A549 (cell line): ENCODE data around the gene GSG1L. TPM values are rescaled to one million over a fixed set of nuclear protein-coding genes. Genes with fewer than 3 reads are reported as not detected.

Source experiments
- ATAC-seq, 2 experiments: fragments of 200-7000 bp in 1 of 2; fragments of >200 bp in 1 of 2; cut with Nextera tagmentation in 1 of 2; cut with Tn5 transposase in 1 of 2; 3 replicates each; pipeline versions ENCODE4 v1.8.0 to v1.9.1; 2018 to 2020; ENCODE audit warnings: mild to moderate bottlenecking in 1 of 2, moderate library complexity in 1 of 2
- CTCF ChIA-PET: fragments of 300-600 bp; sonication (Branson Sonifier 250); formaldehyde crosslinking; extraction: SDS; loops from one replicate; lab custom pipeline; 2021; ENCODE audit warnings: antibody characterized with exemption, inconsistent platforms; lab: Yijun Ruan, JAX
- POLR2A ChIA-PET: fragments of 350-600 bp; formaldehyde crosslinking; extraction: SDS; loops from one replicate; lab custom pipeline; 2021; ENCODE audit warnings: antibody characterized with exemption, inconsistent platforms; lab: Yijun Ruan, JAX
- DNase-seq, 2 experiments: peaks; one replicate each; pipeline versions ENCODE4 v3.0.0 to v3.0.0-alpha.2; 2011 to 2016; ENCODE audit warnings: low read depth in 1 of 2, low spot score in 1 of 2
- FAIRE-seq: peaks from 2 replicates; lab custom pipeline; 2011; peaks lifted over from hg19 to GRCh38; lab: Jason Lieb, UNC
- H3K27ac ChIP-seq, 2 experiments: fragments of >200 bp; sonication (Bioruptor Twin); formaldehyde crosslinking; 3 replicates each; pipeline ENCODE4 v1.5.1; 2016 to 2017
- H3K4me1 ChIP-seq: fragments of >200 bp; sonication (Bioruptor Twin); formaldehyde crosslinking; 3 replicates; pipeline ENCODE4 v1.6.1; 2016
- H3K4me2 ChIP-seq: fragments of >200 bp; sonication (Bioruptor Twin); formaldehyde crosslinking; 3 replicates; pipeline ENCODE4 v1.6.1; 2016
- H3K4me3 ChIP-seq: fragments of >200 bp; sonication (Bioruptor Twin); formaldehyde crosslinking; 3 replicates; pipeline ENCODE4 v1.5.1; 2016
- H3K9me3 ChIP-seq: fragments of >200 bp; sonication (Bioruptor Twin); formaldehyde crosslinking; 3 replicates; pipeline ENCODE4 v1.6.1; 2016
- BHLHE40 ChIP-seq: IDR thresholded peaks from 2 replicates; pipeline ENCODE4 v1.6.1; 2012; ENCODE audit warnings: low read depth, low read length, inconsistent platforms
- CHD2 ChIP-seq: fragments of 150-350 bp; IDR thresholded peaks from 2 replicates; pipeline ENCODE4 v1.6.1; 2014; ENCODE audit warnings: low read length; ENCODE audit not compliant: partially characterized antibody
- E2F6 ChIP-seq: IDR thresholded peaks from 2 replicates; pipeline ENCODE4 v1.6.1; 2012; ENCODE audit warnings: low read depth, borderline replicate concordance
- FOSL2 ChIP-seq, 2 experiments: fragments of 450-650 bp in 1 of 2; fragments of >200 bp in 1 of 2; sonication (Bioruptor Twin) in 1 of 2; formaldehyde crosslinking; IDR thresholded peaks; 2 replicates each; pipeline versions ENCODE4 v1.5.0 to v1.6.1; 2016 to 2020; ENCODE audit warnings: mild to moderate bottlenecking in 1 of 2, moderate library complexity in 1 of 2
- FOXS1 ChIP-seq: fragments of 250-450 bp; sonication (Bioruptor Pico); IDR thresholded peaks from 2 replicates; pipeline ENCODE4 v1.5.0; 2020; ENCODE audit warnings: mild to moderate bottlenecking, moderate library complexity
- GATA3 ChIP-seq: IDR thresholded peaks from 2 replicates; pipeline ENCODE4 v1.6.1; 2012; ENCODE audit warnings: borderline replicate concordance
- HOXB13 ChIP-seq: fragments of 250-450 bp; sonication (Bioruptor Pico); IDR thresholded peaks from 2 replicates; pipeline ENCODE4 v1.5.0; 2020; ENCODE audit warnings: low read depth, mild to moderate bottlenecking, moderate library complexity
- HOXB5 ChIP-seq: fragments of 250-450 bp; sonication (Bioruptor Pico); IDR thresholded peaks from 2 replicates; pipeline ENCODE4 v1.5.0; 2020; ENCODE audit warnings: mild to moderate bottlenecking, moderate library complexity
- JUN ChIP-seq, 2 experiments: fragments of >200 bp; sonication (Bioruptor Twin); formaldehyde crosslinking; IDR thresholded peaks; 2 replicates in 1 of 2; 3 replicates in 1 of 2; pipeline ENCODE4 v1.6.1; 2016 to 2017
- KDM1A ChIP-seq: fragments of 200-600 bp; sonication (generic); IDR thresholded peaks from 2 replicates; pipeline ENCODE4 v1.6.1; 2016; ENCODE audit warnings: low read depth, mild to moderate bottlenecking
- NR3C1 ChIP-seq: fragments of >200 bp; sonication (Bioruptor Twin); formaldehyde crosslinking; IDR thresholded peaks from 3 replicates; pipeline ENCODE4 v1.6.1; 2017
- RAD21 ChIP-seq, 2 experiments: fragments of >200 bp in 1 of 2; sonication (Bioruptor Twin) in 1 of 2; formaldehyde crosslinking in 1 of 2; IDR thresholded peaks in 1 of 2; conservative IDR thresholded peaks in 1 of 2; 2 replicates in 1 of 2; 3 replicates in 1 of 2; pipeline ENCODE4 v1.6.1; 2012 to 2018; ENCODE audit warnings: inconsistent platforms in 1 of 2
- RARB ChIP-seq: fragments of 250-450 bp; sonication (Bioruptor Pico); IDR thresholded peaks from 2 replicates; pipeline ENCODE4 v1.8.0; 2021; ENCODE audit warnings: mild to moderate bottlenecking, moderate library complexity
- RNF2 ChIP-seq: fragments of 200-600 bp; sonication (generic); IDR thresholded peaks from 2 replicates; pipeline ENCODE4 v1.6.1; 2016; ENCODE audit warnings: low read depth, mild to moderate bottlenecking, antibody characterized with exemption, moderate library complexity, borderline replicate concordance
- TFCP2L1 ChIP-seq: fragments of 250-450 bp; sonication (Bioruptor Pico); IDR thresholded peaks from 2 replicates; pipeline ENCODE4 v1.5.0; 2021; ENCODE audit warnings: mild to moderate bottlenecking
- WGBS: methylation state at CpG from one replicate; pipeline ENCODE4 v1.1.6; 2017; ENCODE audit errors: missing lambda C conversion rate; 5-methylcytosine and 5-hydroxymethylcytosine counted together
- polyA plus RNA-seq, 4 experiments: library from polyadenylated mRNA; depleted of rRNA in 3 of 4; stranded (reverse); fragments of >200 nt; fragmentation: RNase III in 1 of 4; extraction: RNeasy Plus Mini Kit Qiagen cat#74134 plus additional on column Dnase treatment in 1 of 4; gene quantifications; 2 replicates in 3 of 4; 3 replicates in 1 of 4; pipeline ENCODE4 v1.2.3, GENCODE V29; 2011 to 2017
- TF ChIP-seq, protein P1 (sequence below): fragments of 450-650 bp; IDR thresholded peaks from 2 replicates; pipeline ENCODE4 v1.6.1; 2014; ENCODE audit warnings: antibody characterized with exemption
- TF ChIP-seq, protein P2 (sequence below): fragments of 250-450 bp; sonication (Bioruptor Pico); IDR thresholded peaks from 2 replicates; pipeline ENCODE4 v1.5.0; 2021; ENCODE audit warnings: mild to moderate bottlenecking, moderate library complexity, borderline replicate concordance

GSG1L gene
- polyA plus RNA-seq, 2 of the 4 experiments (the other 2 are of a cell fraction): not detected

DNA sequence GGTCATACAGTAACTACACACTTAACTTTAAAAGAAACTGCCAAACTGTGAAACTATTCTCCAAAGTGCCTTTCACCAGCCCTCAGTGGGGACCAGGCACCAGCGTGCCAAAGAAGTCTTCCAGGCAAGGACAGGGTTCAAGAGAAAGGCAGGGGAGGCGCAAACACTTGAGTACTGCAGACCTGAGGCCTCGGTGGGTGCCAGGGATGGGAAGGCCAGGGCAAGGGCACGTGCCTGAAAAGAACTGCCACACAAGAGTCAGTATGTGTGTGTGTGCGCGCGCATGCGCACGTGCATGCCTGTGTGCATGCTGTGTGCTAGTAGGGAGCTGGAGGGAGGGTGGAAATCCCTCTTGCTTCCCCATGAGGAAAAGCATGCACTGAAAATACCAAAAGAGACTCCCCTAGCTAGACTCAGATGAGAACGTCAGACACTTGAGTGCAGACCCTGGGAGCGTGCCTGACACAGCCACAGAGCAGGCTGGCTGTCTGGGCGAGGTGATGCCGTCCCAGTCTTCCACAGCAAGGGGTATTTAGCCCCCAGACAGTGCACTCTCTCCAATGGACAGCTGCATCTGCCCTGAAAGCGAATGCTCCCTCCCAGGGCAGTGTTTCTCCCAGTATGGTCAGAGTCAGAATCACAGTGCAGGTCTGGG lies 40.1 kb upstream of the GSG1L start (continued):
- no peak for TF ChIP-seq HOXB13 (CRISPR knock-in tag)
- TF ChIP-seq RARB: no peak
- TF ChIP-seq HOXB5: no peak
- no peak for TF ChIP-seq RAD21 (conservative IDR thresholded peaks at IDR 0.05 in 1 of 2, IDR thresholded peaks at IDR 0.05 in 1 of 2)
- TF ChIP-seq TFCP2L1 (CRISPR knock-in tag): no peak

DNA sequence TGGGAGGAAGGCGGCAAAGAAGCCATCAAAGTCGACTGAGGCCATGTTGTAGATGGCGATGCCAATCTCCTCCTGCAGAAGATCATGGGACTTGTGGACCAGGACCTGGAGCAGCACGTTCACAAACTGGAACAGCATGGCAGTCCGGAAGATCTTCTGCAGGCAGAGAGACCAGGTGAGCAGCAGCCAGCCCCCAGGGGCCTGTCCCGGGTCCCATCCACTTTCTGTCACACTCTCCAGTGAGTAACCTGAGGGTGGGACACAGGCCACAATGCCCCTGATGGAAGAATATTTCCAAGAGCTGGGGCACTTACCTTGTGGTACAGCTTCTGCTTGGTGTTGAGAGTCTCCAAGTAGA lies 38.0 kb upstream of the GSG1L start:
- Histone ChIP-seq H3K27ac (no peak overlapping the region), H3K4me2 (no peak overlapping the region), H3K4me3 (no peak overlapping the region), H3K4me1 (no peaks in the 10 kb centered on the region), H3K9me3 (no peaks in the 10 kb centered on the region)
- DNase-seq: no peak
- POLR2A ChIA-PET: no interaction called here
- FAIRE-seq: no peak
- WGBS: 87% methylated on average over 5 of the region's 6 CpGs
- no peak for TF ChIP-seq JUN (IDR thresholded peaks at IDR 0.05)
- no peak for TF ChIP-seq FOXS1 (CRISPR knock-in tag)
- TF ChIP-seq GATA3: no peak
- no peak for TF ChIP-seq CHD2
- ATAC-seq: no peak
- CTCF ChIA-PET: interaction anchor here (1.4 kb wide), 1 partner anchor 8 kb away, joined by 3 read pairs; no protein-coding TSS in a partner anchor

DNA sequence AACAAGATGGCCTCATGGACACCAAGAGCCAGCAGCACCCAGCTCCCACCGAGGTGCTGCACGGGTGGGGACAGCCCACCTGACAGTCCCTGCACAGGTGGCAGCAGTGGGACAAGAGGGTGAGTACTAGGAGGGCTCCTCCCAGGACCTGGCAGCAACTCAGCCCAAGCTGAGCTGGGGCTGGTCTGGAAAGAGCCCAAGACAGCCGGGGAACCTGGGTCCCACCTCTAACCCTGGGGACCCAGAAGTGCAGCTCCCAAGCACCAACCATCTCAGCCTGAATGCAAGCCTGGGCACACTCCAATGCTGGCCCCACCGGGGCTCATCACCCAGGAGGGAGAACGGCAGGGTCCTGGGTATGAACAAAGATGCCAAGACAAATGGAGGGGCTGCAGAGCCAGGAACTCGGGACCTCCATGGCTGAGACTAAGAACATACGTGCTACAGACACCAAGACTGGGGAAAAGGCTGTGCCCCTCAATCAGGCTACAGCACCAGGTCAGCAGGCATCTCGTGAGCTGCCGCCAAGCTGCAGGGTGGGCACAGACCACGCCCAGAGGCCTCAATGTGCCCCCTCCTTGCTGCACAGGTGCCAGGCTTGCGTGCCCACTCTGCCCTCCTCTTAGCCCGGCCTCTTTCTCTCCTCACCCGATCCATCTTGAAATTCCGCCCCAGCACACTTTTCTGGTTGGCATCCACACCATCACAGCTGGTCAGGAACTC lies 37.5 kb upstream of the GSG1L start:
- TF ChIP-seq, protein P1, sequence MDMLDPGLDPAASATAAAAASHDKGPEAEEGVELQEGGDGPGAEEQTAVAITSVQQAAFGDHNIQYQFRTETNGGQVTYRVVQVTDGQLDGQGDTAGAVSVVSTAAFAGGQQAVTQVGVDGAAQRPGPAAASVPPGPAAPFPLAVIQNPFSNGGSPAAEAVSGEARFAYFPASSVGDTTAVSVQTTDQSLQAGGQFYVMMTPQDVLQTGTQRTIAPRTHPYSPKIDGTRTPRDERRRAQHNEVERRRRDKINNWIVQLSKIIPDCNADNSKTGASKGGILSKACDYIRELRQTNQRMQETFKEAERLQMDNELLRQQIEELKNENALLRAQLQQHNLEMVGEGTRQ: no peak
- TF ChIP-seq JUN (IDR thresholded peaks at IDR 0.05): no peak
- TF ChIP-seq, all 56 proteins: peak for 0
- no peak overlapping the region for H3K4me3 ChIP-seq
- DNase-seq (no peak), ATAC-seq (no peak), FAIRE-seq (no peak)
- ChIA-PET CTCF (interaction anchor here (1.1 to 1.5 kb wide), 2 partner anchors 33 to 221 kb away, joined by 3 read pairs; no protein-coding TSS in a partner anchor), POLR2A (no interaction called here)
- H3K4me1 ChIP-seq: no peaks in the 10 kb centered on the region
- no peaks in the 10 kb centered on the region for H3K9me3 ChIP-seq
- H3K4me2 ChIP-seq: no peak overlapping the region
- WGBS: 98% methylated on average over 14 of the region's 14 CpGs
- H3K27ac ChIP-seq: no peak overlapping the region

DNA sequence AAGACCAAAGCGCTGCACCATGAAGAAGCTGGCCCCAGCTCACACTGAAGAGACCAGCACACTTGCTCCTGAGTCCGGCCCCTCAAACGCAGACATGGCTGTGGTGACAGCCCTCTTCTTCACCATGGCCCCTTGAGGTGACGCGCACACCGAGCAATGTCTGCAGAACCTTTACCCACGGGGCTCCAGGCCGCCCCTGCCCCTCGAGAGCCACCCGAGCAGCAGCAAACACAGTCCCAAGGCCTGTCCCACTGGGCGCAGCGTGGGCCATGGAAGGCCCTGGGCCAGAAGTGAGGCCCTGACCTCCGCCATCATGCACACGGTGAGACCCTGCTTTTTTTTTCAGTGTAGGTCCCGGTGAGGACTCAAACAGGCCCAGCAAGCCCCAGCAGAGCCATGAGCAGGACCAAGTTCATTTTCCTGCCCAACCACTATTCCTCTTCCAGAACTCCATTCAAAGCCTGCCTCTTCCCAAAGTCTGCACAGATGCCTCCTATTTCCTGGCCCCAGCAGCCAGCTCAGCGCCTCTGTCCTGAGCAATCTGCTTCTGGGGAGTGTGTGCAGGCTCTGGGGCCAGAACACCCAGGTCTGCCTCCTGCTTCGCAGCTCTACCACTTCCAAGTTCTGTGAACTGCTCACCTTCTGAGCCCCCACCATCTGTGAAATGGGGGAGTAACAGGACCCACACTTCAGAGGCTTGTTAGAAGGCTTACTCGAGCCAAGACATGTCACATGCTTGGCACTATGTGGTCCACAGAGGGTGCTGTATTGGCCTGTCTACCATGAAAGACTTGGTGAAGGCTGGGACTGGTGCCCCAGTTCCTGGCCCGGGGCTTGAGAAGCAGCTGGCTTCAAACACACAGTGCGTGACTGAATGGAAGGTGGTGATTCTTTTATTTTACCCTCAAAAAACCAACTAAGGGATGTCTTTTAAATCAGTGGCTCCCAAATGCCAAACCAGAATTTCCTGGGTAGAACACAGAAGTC lies 35.7 kb upstream of the GSG1L start:
- no peak overlapping the region for H3K4me3 ChIP-seq
- peak in 1 of 2 experiments; percentile 23; a peak in 1 of 6 replicates for ATAC-seq
- TF ChIP-seq KDM1A (no peak), JUN (IDR thresholded peaks at IDR 0.05) (no peak), NR3C1 (no peak), BHLHE40 (no peak), E2F6 (no peak), RNF2 (no peak), FOSL2 (IDR thresholded peaks at IDR 0.05) (no peak), FOSL2 (CRISPR knock-in tag; IDR thresholded peaks at IDR 0.05) (no peak)
- TF ChIP-seq, protein P2, sequence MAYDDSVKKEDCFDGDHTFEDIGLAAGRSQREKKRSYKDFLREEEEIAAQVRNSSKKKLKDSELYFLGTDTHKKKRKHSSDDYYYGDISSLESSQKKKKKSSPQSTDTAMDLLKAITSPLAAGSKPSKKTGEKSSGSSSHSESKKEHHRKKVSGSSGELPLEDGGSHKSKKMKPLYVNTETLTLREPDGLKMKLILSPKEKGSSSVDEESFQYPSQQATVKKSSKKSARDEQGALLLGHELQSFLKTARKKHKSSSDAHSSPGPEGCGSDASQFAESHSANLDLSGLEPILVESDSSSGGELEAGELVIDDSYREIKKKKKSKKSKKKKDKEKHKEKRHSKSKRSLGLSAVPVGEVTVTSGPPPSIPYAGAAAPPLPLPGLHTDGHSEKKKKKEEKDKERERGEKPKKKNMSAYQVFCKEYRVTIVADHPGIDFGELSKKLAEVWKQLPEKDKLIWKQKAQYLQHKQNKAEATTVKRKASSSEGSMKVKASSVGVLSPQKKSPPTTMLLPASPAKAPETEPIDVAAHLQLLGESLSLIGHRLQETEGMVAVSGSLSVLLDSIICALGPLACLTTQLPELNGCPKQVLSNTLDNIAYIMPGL (CRISPR knock-in tag): no peak
- TF ChIP-seq, protein P1: no peak
- TF ChIP-seq, all 56 proteins: peak for 0
- CTCF ChIA-PET: interaction anchor here (0.7 to 1.7 kb wide), 4 partner anchors 29 to 257 kb away, joined by 3 to 9 read pairs (median 4); no protein-coding TSS in a partner anchor
- Histone ChIP-seq H3K9me3 (no peaks in the 10 kb centered on the region), H3K4me2 (no peak overlapping the region), H3K27ac (no peak overlapping the region), H3K4me1 (no peaks in the 10 kb centered on the region)
- FAIRE-seq (no peak), DNase-seq (no peak)
- POLR2A ChIA-PET: no interaction called here
- WGBS: 95% methylated on average over 17 of the region's 20 CpGs
